ENCODE data around the gene NCKAP5. TPM values are rescaled to one million over a fixed set of nuclear protein-coding genes. Genes with fewer than 3 reads are reported as not detected.

NCKAP5 gene
- total and polyA plus RNA-seq, 2 of the 13 experiments (the other 11 are each of a cell fraction or from before 2014, with no cell fraction given) = 0.01 TPM; not detected in 1

DNA sequence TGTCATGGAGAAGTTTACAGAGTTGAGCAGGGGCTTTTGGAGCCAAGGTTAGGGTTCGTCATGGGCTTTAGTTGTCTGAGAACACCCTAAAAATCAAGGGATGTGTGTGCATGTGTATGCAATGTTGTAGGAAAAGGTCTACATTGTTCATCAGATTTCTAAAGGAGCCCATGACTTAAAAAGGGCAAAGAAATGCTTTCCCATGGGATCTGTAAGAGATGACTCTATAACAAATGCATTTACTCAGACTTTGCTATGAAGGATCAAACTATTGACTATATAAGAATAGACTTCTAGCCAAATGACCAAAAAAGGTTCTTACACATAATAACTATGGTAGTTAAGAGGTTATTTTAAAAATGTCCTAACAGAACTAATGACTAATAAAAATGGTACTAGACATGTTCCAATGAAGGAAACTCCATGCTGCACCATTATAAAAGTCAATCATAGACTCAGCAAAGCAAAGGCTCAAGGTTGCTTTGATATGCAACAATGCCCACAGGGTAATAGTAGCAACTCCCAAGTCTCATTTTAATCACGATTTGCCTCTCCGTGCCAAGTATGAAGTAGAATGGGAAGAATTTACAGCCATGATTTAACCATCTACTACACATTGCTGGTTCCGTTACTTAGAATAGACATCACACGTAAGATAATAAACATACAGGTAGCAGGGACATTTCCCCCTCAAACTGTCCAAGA, 158.5 kb downstream of the NCKAP5 start (continued):
- TF ChIP-seq, protein P1, sequence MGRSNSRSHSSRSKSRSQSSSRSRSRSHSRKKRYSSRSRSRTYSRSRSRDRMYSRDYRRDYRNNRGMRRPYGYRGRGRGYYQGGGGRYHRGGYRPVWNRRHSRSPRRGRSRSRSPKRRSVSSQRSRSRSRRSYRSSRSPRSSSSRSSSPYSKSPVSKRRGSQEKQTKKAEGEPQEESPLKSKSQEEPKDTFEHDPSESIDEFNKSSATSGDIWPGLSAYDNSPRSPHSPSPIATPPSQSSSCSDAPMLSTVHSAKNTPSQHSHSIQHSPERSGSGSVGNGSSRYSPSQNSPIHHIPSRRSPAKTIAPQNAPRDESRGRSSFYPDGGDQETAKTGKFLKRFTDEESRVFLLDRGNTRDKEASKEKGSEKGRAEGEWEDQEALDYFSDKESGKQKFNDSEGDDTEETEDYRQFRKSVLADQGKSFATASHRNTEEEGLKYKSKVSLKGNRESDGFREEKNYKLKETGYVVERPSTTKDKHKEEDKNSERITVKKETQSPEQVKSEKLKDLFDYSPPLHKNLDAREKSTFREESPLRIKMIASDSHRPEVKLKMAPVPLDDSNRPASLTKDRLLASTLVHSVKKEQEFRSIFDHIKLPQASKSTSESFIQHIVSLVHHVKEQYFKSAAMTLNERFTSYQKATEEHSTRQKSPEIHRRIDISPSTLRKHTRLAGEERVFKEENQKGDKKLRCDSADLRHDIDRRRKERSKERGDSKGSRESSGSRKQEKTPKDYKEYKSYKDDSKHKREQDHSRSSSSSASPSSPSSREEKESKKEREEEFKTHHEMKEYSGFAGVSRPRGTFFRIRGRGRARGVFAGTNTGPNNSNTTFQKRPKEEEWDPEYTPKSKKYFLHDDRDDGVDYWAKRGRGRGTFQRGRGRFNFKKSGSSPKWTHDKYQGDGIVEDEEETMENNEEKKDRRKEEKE (IDR thresholded peaks at IDR 0.05) = no peak
- no peak for TF ChIP-seq ZNF569 (CRISPR knock-in tag; IDR thresholded peaks at IDR 0.05; ENCODE audit: borderline replicate concordance)
- no peak for TF ChIP-seq ZIK1 (CRISPR knock-in tag; IDR thresholded peaks at IDR 0.05; ENCODE audit: borderline replicate concordance, low read depth)
- no peak for TF ChIP-seq PCBP1 (IDR thresholded peaks at IDR 0.05; ENCODE audit: borderline replicate concordance, low read depth, low read length)
- no peak for TF ChIP-seq PHF5A (CRISPR knock-in tag; IDR thresholded peaks at IDR 0.05; ENCODE audit: low read depth, unreplicated experiment)
- no peak for TF ChIP-seq MIER2 (CRISPR knock-in tag; IDR thresholded peaks at IDR 0.05)
- TF ChIP-seq SSRP1 (CRISPR knock-in tag; IDR thresholded peaks at IDR 0.05) = no peak

DNA sequence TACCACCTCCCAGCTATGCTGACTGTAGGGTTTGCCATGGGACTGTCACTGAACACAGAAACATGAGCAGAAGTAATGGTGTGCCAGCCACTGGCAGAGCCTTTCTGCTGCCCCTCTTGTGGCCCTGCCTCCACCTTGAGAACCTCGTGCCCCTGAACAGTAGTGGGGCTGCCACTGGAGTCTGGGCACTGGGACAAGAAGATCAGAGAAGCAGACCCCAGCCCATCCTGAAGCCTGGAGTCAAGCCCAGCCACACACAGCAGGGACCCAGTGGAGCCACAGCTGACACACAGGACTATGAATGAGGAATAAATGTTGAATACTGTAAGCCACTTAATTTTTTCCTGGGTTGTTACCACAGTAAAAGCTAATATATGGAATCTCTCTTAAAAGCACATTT, 159.6 kb downstream of the NCKAP5 start:
- Histone ChIP-seq H2AFZ (ENCODE audit: low read length) (no peak overlapping the region), H3K27ac (ENCODE audit: extremely low read length, insufficient read depth, low read length) (no peak overlapping the region), H3K9ac (ENCODE audit: insufficient read depth, low read depth, low read length) (no peak overlapping the region), H3K27me3 (ENCODE audit: control insufficient read depth in 1 of 2, insufficient read depth in 2 of 2, low read length in 2 of 2) (no peaks in the 10 kb centered on the region), H3K4me1 (ENCODE audit: insufficient read depth, low read length) (no peaks in the 10 kb centered on the region), H3K9me3 (ENCODE audit: low read length) (no peaks in the 10 kb centered on the region), H3K4me2 (ENCODE audit: low read depth, low read length) (no peak overlapping the region), H3K79me2 (ENCODE audit: insufficient read depth, low read length) (no peaks in the 10 kb centered on the region), H3K36me3 (replicated peaks in 1 of 2; ENCODE audit: control insufficient read depth in 1 of 2, insufficient read depth in 2 of 2, low read length in 2 of 2) (no peaks in the 10 kb centered on the region), H3K4me3 (replicated peaks in 1 of 3; ENCODE audit: insufficient read depth in 1 of 3, low read depth in 2 of 3, low read length in 3 of 3) (no peak overlapping the region), H4K20me1 (ENCODE audit: insufficient read depth, low read length) (no peaks in the 10 kb centered on the region)
- intact Hi-C loops (cut with micrococcal nuclease; ENCODE audit: unreplicated experiment) = no loop called here
- ATAC-seq (no peak), FAIRE-seq (no peak), DNase-seq (ENCODE audit: low spot score) (no peak)
- in situ Hi-C loops (cut with HindIII; ENCODE audit: extremely low pct_ligation_motif_present, low pct_unique_long_range_greater_than_20kb) = no loop called here
- WGBS (ENCODE audit: low lambda C conversion rate) = 0% methylated on average over 1 of the region's 1 CpG
- TF ChIP-seq ZNF10 (CRISPR knock-in tag; IDR thresholded peaks at IDR 0.05; ENCODE audit: borderline replicate concordance, low read depth) (no peak), PHB2 (IDR thresholded peaks at IDR 0.05; ENCODE audit: partially characterized antibody) (no peak), TBL1XR1 (IDR thresholded peaks at IDR 0.05; ENCODE audit: borderline replicate concordance, low read length, partially characterized antibody) (no peak), THYN1 (CRISPR knock-in tag; IDR thresholded peaks at IDR 0.05; ENCODE audit: borderline replicate concordance, low read depth) (no peak)
- TF ChIP-seq, protein P1 (IDR thresholded peaks at IDR 0.05) = no peak
- CTCF ChIA-PET (ENCODE audit: low intra/inter-chr PET ratio, low total read pairs) = no interaction called here
- POLR2A ChIA-PET = no interaction called here
- no TSS peak for BruUV-seq (replicated peaks)

All from HepG2 (cell line).